K562 (cell line): Measurements from ENCODE around the gene OTULIN. TPM values are rescaled to one million over a fixed set of nuclear protein-coding genes. Genes with fewer than 3 reads are reported as not detected.

ENCODE experiments used
- ARNT ChIP-seq, 2 experiments: fragments of 450-650 bp; IDR thresholded peaks; 2 replicates each; pipeline ENCODE4 v1.6.1; 2016; ENCODE audit warnings: mild to moderate bottlenecking in 1 of 2
- BRD9 ChIP-seq: fragments of 450-650 bp; IDR thresholded peaks from 2 replicates; pipeline ENCODE4 v1.6.1; 2018; ENCODE audit warnings: low read depth; ENCODE audit not compliant: partially characterized antibody
- CBFA2T3 ChIP-seq: fragments of 450-650 bp; IDR thresholded peaks from 2 replicates; pipeline ENCODE4 v1.6.1; 2017
- CCAR2 ChIP-seq: fragments of 200-400 bp; formaldehyde crosslinking; IDR thresholded peaks from 2 replicates; pipeline ENCODE4 v1.6.1; 2017; ENCODE audit warnings: mild to moderate bottlenecking, low read depth, low read length
- ERF ChIP-seq: fragments of 450-650 bp; formaldehyde crosslinking; IDR thresholded peaks from 2 replicates; pipeline ENCODE4 v1.4.0; 2020; ENCODE audit warnings: mild to moderate bottlenecking, mixed read lengths
- ESRRA ChIP-seq: fragments of 450-650 bp; IDR thresholded peaks from 2 replicates; pipeline ENCODE4 v1.6.1; 2014; ENCODE audit warnings: low read depth, mild to moderate bottlenecking, moderate library complexity, borderline replicate concordance
- FOS ChIP-seq: IDR thresholded peaks from 3 replicates; pipeline ENCODE4 v1.6.1; 2011; ENCODE audit not compliant: insufficient read length; ENCODE audit errors: extremely low read depth
- FOXJ2 ChIP-seq: fragments of 200-800 bp; sonication (Bioruptor generic); IDR thresholded peaks from 2 replicates; pipeline ENCODE4 v1.6.1; 2016; ENCODE audit warnings: missing genetic modification characterization, missing compliant biosample characterization
- GABPB1 ChIP-seq: sonication (generic); formaldehyde crosslinking; IDR thresholded peaks from 2 replicates; pipeline ENCODE4 v1.8.0; 2022; ENCODE audit warnings: mild to moderate bottlenecking, missing genetic modification reagents
- HOMEZ ChIP-seq: fragments of 250-450 bp; sonication (Bioruptor Pico); IDR thresholded peaks from 2 replicates; pipeline ENCODE4 v1.4.0; 2020; ENCODE audit warnings: mild to moderate bottlenecking, moderate library complexity
- KAT7 ChIP-seq: sonication (generic); formaldehyde crosslinking; IDR thresholded peaks from 2 replicates; pipeline ENCODE4 v1.8.0; 2022; ENCODE audit warnings: missing genetic modification reagents, mild to moderate bottlenecking, borderline replicate concordance
- KLF16 ChIP-seq: IDR thresholded peaks from 2 replicates; pipeline ENCODE4 v1.6.1; 2016; ENCODE audit warnings: antibody characterized with exemption
- NONO ChIP-seq, 2 experiments: fragments of 200-400 bp in 1 of 2; fragments of 450-650 bp in 1 of 2; formaldehyde crosslinking in 1 of 2; IDR thresholded peaks; 2 replicates each; pipeline ENCODE4 v1.6.1; 2017; ENCODE audit warnings: low read depth in 2 of 2, mild to moderate bottlenecking in 2 of 2, moderate library complexity in 2 of 2, low read length in 1 of 2
- PHF21A ChIP-seq: fragments of 450-650 bp; IDR thresholded peaks from 2 replicates; pipeline ENCODE4 v1.6.1; 2017; ENCODE audit warnings: low read depth, borderline replicate concordance
- SRSF3 ChIP-seq: fragments of 200-400 bp; formaldehyde crosslinking; IDR thresholded peaks from 2 replicates; pipeline ENCODE4 v1.6.1; 2016; ENCODE audit warnings: mild to moderate bottlenecking, low read length, moderate library complexity; ENCODE audit not compliant: insufficient read depth
- TEAD4 ChIP-seq, 2 experiments: sonication (generic) in 1 of 2; formaldehyde crosslinking in 1 of 2; IDR thresholded peaks; 2 replicates each; pipeline versions ENCODE4 v1.6.1 to v1.8.0; 2012 to 2022; ENCODE audit warnings: borderline replicate concordance in 1 of 2, inconsistent platforms in 1 of 2, low read length in 1 of 2, mild to moderate bottlenecking in 1 of 2, missing genetic modification reagents in 1 of 2
- USF1 ChIP-seq: sonication (generic); formaldehyde crosslinking; IDR thresholded peaks from 2 replicates; pipeline ENCODE4 v1.9.0; 2022; ENCODE audit warnings: mild to moderate bottlenecking, missing genetic modification reagents
- XRCC3 ChIP-seq: fragments of 450-650 bp; IDR thresholded peaks from 2 replicates; pipeline ENCODE4 v1.6.1; 2017; ENCODE audit warnings: mild to moderate bottlenecking, moderate library complexity
- ZNF431 ChIP-seq: sonication (generic); formaldehyde crosslinking; IDR thresholded peaks from 2 replicates; pipeline ENCODE4 v1.8.0; 2022; ENCODE audit warnings: mild to moderate bottlenecking, missing genetic modification reagents
- ZNF444 ChIP-seq: fragments of 250-450 bp; sonication (Bioruptor Pico); IDR thresholded peaks from 2 replicates; pipeline ENCODE4 v1.4.0; 2020; ENCODE audit warnings: mild to moderate bottlenecking, moderate library complexity
- ZNF551 ChIP-seq: fragments of 250-450 bp; sonication (Bioruptor Pico); IDR thresholded peaks from 2 replicates; pipeline ENCODE4 v1.5.0; 2021; ENCODE audit warnings: mild to moderate bottlenecking, moderate library complexity
- ZZZ3 ChIP-seq: fragments of 450-650 bp; IDR thresholded peaks from 2 replicates; pipeline ENCODE4 v1.6.1; 2016; ENCODE audit warnings: antibody characterized with exemption, mild to moderate bottlenecking, moderate library complexity
- polyA plus RNA-seq, 8 experiments: library from polyadenylated mRNA; depleted of rRNA in 4 of 8; stranded (reverse) in 5 of 8; unstranded in 3 of 8; fragments of >200 nt; fragmentation: Nextera tagmentation in 2 of 8; fragmentation: Illumina TruSeq in 1 of 8; extraction: Ambion mirVana in 2 of 8; extraction: Trizol in 1 of 8; gene quantifications; 2 replicates each; pipeline versions ENCODE4 v1.2.1 to v1.2.3, GENCODE V29; 2011 to 2014; ENCODE audit warnings: inconsistent platforms in 1 of 8, missing spikeins in 1 of 8
- total RNA-seq, 7 experiments: library from RNA; depleted of rRNA in 6 of 7; stranded (reverse); fragments of >200 nt in 6 of 7; fragmentation: Illumina TruSeq in 2 of 7; extraction: Trizol in 2 of 7; gene quantifications; 2 replicates each; pipeline versions ENCODE4 v1.2.1 to v1.2.3, GENCODE V29; 2011 to 2021; ENCODE audit warnings: low replicate concordance in 1 of 7
- TF ChIP-seq, protein P1 (sequence below): IDR thresholded peaks from 3 replicates; pipeline ENCODE4 v1.6.1; 2011; ENCODE audit warnings: borderline replicate concordance, mild to moderate bottlenecking, moderate library complexity; ENCODE audit not compliant: insufficient read length; ENCODE audit errors: extremely low read depth
- TF ChIP-seq, protein P2 (sequence below): sonication (generic); IDR thresholded peaks from 2 replicates; pipeline ENCODE4 v1.6.1; 2016

OTULIN gene
- total and polyA plus RNA-seq, 9 of the 15 experiments (the other 6 are each of a cell fraction or from before 2014, with no cell fraction given), result 3.3 to 33.6 (median 20.1) TPM

DNA sequence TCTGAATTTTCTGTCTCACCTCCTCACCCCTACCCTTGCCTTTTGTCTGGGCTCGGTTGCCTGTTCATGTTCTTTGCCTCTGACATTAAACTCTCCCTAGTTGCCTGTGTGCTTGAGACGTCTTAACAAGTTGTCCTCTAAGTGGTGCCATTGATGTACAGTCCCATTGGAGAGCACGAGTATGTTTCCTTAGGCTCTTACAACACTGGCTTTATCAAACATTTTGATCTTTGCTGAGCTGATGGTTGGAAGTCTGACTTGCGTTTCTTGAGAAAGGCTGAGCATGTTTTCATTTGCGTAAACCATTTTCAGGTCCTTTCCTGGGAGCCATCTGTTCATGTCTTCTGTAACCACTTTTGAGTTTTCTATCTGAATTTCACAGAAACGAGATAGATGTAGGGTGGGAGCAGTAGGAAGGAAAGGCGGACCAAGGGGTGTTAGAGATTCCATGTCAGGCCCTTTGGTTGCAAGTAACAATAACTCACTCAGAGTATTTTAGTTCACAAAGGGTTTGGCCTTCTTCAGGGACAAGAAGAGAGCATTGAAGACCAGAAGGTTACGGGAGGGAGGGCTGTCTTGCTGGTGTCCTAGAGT lies 35.4 kb downstream of the OTULIN start (continued):
- TF ChIP-seq USF1 (CRISPR knock-in tag), result no peak
- TF ChIP-seq GABPB1 (CRISPR knock-in tag), result no peak
- TF ChIP-seq ESRRA, result no peak; the same call in 1 of the 2 replicates
- no peak for TF ChIP-seq BRD9
- TF ChIP-seq, protein P1, sequence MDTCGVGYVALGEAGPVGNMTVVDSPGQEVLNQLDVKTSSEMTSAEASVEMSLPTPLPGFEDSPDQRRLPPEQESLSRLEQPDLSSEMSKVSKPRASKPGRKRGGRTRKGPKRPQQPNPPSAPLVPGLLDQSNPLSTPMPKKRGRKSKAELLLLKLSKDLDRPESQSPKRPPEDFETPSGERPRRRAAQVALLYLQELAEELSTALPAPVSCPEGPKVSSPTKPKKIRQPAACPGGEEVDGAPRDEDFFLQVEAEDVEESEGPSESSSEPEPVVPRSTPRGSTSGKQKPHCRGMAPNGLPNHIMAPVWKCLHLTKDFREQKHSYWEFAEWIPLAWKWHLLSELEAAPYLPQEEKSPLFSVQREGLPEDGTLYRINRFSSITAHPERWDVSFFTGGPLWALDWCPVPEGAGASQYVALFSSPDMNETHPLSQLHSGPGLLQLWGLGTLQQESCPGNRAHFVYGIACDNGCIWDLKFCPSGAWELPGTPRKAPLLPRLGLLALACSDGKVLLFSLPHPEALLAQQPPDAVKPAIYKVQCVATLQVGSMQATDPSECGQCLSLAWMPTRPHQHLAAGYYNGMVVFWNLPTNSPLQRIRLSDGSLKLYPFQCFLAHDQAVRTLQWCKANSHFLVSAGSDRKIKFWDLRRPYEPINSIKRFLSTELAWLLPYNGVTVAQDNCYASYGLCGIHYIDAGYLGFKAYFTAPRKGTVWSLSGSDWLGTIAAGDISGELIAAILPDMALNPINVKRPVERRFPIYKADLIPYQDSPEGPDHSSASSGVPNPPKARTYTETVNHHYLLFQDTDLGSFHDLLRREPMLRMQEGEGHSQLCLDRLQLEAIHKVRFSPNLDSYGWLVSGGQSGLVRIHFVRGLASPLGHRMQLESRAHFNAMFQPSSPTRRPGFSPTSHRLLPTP, result no peak
- no peak for TF ChIP-seq CCAR2
- TF ChIP-seq KAT7 (CRISPR knock-in tag), result no peak
- TF ChIP-seq CBFA2T3, result no peak
- TF ChIP-seq ARNT (IDR thresholded peaks at IDR 0.05), result peak in 1 of 2 experiments; percentile 66; a peak in 1 of 4 replicates
- TF ChIP-seq, protein P2, sequence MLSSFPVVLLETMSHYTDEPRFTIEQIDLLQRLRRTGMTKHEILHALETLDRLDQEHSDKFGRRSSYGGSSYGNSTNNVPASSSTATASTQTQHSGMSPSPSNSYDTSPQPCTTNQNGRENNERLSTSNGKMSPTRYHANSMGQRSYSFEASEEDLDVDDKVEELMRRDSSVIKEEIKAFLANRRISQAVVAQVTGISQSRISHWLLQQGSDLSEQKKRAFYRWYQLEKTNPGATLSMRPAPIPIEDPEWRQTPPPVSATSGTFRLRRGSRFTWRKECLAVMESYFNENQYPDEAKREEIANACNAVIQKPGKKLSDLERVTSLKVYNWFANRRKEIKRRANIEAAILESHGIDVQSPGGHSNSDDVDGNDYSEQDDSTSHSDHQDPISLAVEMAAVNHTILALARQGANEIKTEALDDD, result peak; percentile 38; the same call in 1 of the 2 replicates
- no peak for TF ChIP-seq HOMEZ (CRISPR knock-in tag)
- TF ChIP-seq ZNF551 (CRISPR knock-in tag), result no peak
- TF ChIP-seq TEAD4 (IDR thresholded peaks at IDR 0.05; ENCODE audit: low read length), result no peak
- TF ChIP-seq TEAD4 (CRISPR knock-in tag; IDR thresholded peaks at IDR 0.05; ENCODE audit: borderline replicate concordance), result no peak
- no peak for TF ChIP-seq SRSF3
- no peak for TF ChIP-seq FOS
- no peak for TF ChIP-seq KLF16
- no peak for TF ChIP-seq ERF (CRISPR knock-in tag)
- no peak for TF ChIP-seq NONO (IDR thresholded peaks at IDR 0.05; ENCODE audit: low read depth in 2 of 2, low read length in 1 of 2)
- TF ChIP-seq ZNF431, result no peak
- no peak for TF ChIP-seq FOXJ2
- no peak for TF ChIP-seq XRCC3
- no peak for TF ChIP-seq ZNF444
- no peak for TF ChIP-seq PHF21A
- TF ChIP-seq ZZZ3, result no peak
